Muscle of back (tissue), 13 donors: ENCODE data around the gene SPATA31D3. TPM values are rescaled to one million over a fixed set of nuclear protein-coding genes. Genes with fewer than 3 reads are reported as not detected.
"Not testable (repeated sequence)": the region's sequence is repeated elsewhere in the genome, so short reads cannot be mapped to it uniquely, and the experiment has no call there.

Source experiments
- DNase-seq, 3 donors: peaks; one replicate each; pipeline versions ENCODE4 v3.0.0 to v3.0.0-alpha.2; 2013
- long read RNA-seq, 9 donors: transcript quantifications; one replicate each; lab custom pipeline, GENCODE V29; 2026
- polyA plus RNA-seq, 10 donors: library from polyadenylated mRNA; unstranded; fragments of 120-200 nt; gene quantifications; one replicate each; pipeline ENCODE4 v1.2.1, GENCODE V29; 2013; ENCODE audit not compliant: insufficient read length in 10 of 10

The SPATA31D3 gene
- polyA plus RNA-seq, result not detected
- long read RNA-seq, donor 1, result 0 reads
- long read RNA-seq, donor 2, result 0 reads
- long read RNA-seq, donor 3, result 0 reads
- long read RNA-seq, donor 4, result 0 reads
- long read RNA-seq, donor 5, result 0 reads
- long read RNA-seq, donor 6, result 0 reads
- long read RNA-seq, donor 7, result 0 reads
- long read RNA-seq, donor 8, result 0 reads
- long read RNA-seq, donor 9, result 0 reads

DNA sequence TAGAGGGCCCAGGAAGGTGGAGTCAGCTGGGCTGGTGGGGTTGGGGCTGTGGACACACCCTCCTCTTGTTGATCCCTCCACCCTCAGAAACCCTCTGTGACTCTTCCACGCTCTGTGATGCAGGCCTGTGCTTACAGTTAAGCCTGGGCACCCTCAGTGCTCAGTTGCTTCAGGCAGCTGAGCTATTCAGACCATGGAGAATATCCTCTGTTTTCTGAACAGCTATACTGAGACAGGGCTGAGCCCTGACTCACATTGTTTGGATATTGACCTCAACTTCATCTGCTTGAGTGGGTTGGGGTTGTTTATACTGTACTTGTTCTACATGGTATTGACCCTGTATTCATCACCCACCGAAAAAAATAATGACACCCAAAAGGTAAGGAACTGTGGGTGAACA lies at the start of gene SPATA31D3:
TSS of gene SPATA31D3 (plus strand) at position 108 of the 400 bp plus-strand sequence. CDS start at position 194, 86 bp downstream.
- not testable (repeated sequence) for DNase-seq

DNA sequence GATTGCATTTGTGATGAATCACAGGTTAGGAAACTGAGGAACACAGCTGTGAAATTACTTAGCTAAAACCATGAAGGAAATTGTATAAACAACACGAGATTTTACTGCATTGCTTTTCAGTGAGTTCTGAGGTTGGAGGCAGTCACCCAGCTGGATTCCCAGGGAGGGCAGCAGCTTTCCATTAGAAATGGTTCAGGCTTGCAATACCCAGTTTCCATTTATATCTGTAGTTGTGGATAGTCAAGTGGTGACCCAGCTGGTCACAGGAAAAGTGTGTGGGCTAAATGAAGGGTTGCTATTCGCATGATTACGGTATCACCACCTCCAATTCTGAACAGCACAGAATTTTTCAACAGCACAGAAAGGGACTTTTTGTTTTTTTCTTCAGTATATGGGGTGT lies 49.4 kb upstream of the SPATA31D3 start:
- DNase-seq, result no peak

DNA sequence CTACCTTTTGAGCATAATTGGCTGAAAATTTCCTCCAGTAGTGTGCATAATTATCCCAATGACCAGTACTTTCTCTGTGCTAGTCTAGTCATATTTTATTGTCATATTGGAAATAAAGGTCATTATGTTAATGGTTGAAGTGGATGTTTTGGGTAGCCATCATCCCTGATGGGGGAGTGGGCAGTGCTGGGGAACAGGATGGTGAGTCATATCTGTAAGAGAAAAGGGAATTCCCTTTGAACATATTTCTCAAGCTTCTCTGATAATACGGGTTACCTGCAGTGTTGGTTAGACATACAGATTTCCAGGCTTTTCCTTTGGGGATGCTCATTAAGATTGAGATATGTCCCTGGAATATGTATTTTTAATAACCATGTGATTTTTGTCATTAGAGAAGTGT lies 48.4 kb upstream of the SPATA31D3 start:
- DNase-seq, result no peak

DNA sequence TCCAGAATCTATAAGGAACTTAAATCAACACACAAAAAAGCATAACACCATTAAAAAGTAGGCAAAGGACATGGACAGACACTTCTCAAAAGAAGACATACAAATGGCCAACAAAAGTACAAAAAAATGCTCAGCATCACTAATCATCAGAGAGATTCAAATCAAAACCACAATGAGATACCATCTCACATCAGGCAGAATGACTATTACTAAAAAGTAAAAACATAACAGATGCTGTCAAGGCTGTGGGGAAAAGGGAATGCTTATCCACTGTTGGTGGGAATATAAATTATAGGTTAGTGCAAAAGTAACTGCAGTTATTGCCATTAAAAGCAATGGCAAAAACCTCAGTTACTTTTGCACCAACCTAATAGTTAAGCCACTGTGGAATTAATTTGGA lies 47.2 kb upstream of the SPATA31D3 start:
- DNase-seq, result no peak

DNA sequence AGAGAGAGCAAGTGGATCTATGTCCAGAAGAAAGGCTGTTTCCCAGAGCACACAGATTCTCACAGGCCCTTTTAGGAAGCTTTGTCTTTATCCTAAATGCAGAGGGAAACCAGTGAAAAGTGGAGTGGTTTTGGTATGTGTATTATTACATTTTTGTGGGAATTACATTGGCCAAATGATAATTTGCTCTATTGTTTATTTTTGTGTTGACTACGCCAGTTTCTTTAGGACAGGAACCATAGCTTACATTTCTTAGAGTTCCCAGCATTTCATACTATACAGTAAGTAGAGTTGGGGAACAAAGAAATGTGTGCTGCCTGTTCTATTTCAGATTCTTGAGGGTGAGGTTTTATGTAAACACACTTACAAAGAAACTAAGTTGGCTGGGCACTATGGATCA lies 44.4 kb upstream of the SPATA31D3 start:
- DNase-seq, result no peak

DNA sequence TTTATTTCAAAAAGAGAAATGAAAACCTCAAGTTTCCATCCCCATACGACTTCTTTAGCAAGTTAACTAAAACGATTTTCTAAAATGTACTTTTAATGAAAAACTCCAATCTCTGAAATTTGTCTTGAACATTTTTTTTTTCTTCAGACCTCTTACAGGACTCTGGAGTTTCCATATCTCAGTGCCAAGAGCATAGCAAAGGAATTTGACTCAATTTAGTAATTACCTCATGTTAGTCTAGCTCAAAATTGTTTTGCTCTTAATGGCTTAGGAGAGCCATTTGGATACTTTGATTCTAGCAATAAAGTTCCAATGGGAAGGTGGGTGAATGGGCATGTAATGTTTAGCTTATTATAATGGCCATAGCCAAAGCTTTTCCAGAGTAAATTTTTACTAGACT lies 41.1 kb upstream of the SPATA31D3 start:
- peak; percentile 15 to 41 (median 34) for DNase-seq

- no peak for DNase-seq
Observed at GRCh38 chr9:81902626-81903025, 40.7 kb upstream of the SPATA31D3 start.

DNA sequence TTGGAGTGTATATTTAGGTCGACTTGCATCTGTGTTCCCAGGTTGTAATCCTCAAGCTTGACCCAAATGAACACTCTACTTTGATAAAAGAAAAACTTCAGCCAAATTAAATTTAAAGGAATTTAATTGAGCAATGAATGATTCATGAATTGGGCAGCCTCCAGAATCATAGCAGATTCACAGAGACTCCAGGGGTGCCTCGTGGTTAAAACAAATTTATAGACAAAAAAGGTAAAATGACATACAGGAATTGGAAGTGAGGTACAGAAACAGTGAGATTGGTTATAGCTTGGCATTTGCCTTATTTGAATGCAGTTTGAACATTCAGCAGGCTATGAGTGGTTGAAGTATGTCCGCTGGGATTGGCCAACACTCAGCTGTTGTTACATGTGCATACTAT lies 36.6 kb upstream of the SPATA31D3 start:
- peak in 1 of 3 donors; percentile 32 for DNase-seq

- DNase-seq, result no peak
Observed at GRCh38 chr9:81912135-81912534, 31.2 kb upstream of the SPATA31D3 start.

- no peak for DNase-seq
Observed at GRCh38 chr9:81915801-81916505, 27.3 kb upstream of the SPATA31D3 start.

DNA sequence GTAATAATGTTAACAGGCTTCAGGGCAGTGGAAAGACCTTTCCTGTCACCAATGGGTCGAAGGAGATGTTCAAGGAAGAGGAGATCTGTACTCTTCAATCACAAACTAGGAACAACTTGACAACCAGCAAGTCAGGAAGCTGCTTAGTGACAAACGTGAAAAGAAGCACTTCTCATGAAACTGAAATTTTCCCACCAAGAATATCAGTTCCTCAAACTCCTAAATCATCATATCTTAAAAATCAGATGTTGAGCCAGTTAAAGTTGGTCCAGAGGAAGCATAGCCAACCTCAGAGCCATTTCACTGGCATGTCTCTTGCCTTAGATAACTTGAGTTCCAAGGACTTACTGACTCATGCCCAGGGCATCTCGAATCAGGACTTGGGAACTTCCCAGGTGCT lies 24.8 kb upstream of the SPATA31D3 start:
- DNase-seq, result not testable (repeated sequence)

GRCh38 chr9:81928305-81928704 lies 15.0 kb upstream of the SPATA31D3 start, which contains the start of gene SPATA31D4:
TSS of gene SPATA31D4 (plus strand) at chr9:81928428. CDS start at chr9:81928514, 86 bp downstream.
- DNase-seq, result not testable (repeated sequence)

DNA sequence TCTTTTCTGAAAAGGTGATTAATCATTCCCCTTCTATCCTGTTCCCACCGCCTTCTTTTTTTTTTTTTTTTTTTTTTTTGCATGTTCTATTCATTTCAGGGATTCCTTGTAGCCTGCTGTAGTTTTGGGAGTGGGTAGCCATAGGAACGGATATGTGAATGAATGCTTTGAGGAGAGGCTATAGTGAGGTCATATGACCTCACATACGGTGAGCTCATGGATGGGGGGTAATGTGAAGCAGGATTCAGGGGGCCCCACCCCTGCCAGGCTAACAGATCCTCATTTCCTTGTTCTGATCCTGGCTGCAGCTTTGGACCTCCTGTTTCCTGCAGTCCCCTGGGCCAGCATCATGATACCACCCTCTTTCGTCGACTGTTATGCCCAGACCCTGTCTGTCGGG lies 13.2 kb upstream of the SPATA31D3 start:
- not testable (repeated sequence) for DNase-seq

DNA sequence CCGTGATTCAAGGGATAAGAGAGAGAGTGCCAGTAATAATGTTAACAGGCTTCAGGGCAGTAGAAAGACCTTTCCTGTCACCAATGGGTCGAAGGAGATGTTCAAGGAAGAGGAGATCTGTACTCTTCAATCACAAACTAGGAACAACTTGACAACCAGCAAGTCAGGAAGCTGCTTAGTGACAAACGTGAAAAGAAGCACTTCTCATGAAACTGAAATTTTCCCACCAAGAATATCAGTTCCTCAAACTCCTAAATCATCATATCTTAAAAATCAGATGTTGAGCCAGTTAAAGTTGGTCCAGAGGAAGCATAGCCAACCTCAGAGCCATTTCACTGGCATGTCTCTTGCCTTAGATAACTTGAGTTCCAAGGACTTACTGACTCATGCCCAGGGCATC lies 9.8 kb upstream of the SPATA31D3 start:
- not testable (repeated sequence) for DNase-seq

DNA sequence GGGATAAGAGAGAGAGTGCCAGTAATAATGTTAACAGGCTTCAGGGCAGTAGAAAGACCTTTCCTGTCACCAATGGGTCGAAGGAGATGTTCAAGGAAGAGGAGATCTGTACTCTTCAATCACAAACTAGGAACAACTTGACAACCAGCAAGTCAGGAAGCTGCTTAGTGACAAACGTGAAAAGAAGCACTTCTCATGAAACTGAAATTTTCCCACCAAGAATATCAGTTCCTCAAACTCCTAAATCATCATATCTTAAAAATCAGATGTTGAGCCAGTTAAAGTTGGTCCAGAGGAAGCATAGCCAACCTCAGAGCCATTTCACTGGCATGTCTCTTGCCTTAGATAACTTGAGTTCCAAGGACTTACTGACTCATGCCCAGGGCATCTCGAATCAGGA lies 5.3 kb downstream of the SPATA31D3 start:
- not testable (repeated sequence) for DNase-seq

- DNase-seq, result no peak
Observed at GRCh38 chr9:81953096-81953495, 9.8 kb downstream of the SPATA31D3 start.

DNA sequence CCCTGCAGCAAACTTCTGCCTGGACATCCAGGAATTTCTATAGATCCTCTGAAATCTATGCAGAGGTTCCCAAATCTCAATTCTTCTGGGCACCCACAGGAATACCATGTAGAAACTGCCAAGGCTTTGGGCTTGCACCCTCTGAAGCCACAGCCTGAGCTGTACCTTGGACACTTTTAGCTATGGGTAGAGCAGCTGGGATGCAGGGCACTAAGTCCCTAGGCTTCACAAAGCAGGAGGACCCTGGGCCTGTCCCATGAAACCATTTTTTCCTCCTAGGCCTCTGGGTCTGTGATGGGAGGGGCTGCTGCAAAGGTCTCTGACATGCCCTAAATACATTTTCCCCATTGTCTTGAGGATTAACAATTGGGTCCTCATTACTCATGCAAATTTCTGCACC lies 12.3 kb downstream of the SPATA31D3 start:
- DNase-seq, result no peak

DNA sequence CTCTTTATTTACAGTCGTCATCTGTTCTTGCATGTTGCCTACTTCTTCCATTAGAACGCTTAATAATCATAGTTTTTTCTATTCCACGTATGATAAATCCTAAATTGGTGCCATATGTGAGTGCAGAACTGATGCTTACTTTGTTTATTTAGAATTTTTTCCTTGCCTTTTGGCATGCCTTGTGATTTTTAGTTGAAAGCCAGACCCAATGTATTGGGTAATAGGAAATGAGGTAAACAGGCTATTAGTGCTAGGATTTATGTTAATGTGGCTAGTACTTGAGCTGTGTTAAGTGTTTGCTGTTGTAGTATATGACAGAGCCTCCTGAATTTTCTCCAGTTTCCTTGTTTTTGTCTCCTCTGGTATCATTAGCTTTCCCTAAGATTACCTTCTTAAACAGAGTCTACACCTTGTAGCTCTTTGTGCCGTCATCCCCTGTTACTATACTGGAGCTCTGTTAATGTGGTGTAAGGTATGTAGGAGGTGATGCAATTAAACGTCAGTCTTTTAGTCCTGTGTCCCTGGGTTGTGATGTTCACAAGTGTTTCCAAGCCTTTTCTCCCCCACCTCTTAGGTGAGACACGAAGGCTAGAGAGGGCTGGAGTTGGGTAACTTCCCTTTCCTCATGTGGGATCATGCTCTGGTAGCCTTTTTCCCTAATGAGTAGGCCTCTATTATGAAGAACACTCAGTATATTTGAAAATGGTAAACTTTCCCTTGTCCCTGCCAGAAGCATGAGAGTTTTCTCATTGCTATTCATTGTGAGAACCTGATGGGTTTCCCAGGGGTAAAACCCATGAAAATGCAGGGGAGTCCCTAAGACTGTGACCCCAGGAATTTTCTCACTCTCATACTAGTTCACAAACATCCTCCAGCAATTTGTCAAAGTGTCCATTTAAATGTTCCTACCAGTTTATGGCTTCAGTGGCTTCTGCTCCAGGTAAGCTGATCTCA lies 21.2 kb downstream of the SPATA31D3 start:
- no peak for DNase-seq

- no peak for DNase-seq
Observed at GRCh38 chr9:81968026-81968425, 24.7 kb downstream of the SPATA31D3 start.

DNA sequence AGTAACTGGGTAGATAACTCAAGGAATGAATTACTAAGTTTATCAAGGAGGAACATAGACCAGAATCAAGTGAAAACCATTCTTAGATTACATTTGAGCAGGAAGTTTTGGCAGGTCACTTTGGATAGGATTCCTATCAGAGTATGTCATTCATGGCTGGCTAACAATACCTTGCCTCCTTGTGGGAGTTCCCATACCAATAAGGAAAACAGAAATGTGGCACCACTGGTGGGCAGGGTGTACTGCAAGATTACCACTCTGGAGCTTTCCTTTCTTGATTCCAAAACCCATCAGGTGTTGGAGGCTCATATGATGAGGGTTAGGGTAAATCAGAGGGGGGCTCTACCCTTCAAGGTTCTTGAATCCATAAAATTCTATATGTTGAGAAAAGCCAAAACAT lies 26.7 kb downstream of the SPATA31D3 start:
- DNase-seq, result no peak

DNA sequence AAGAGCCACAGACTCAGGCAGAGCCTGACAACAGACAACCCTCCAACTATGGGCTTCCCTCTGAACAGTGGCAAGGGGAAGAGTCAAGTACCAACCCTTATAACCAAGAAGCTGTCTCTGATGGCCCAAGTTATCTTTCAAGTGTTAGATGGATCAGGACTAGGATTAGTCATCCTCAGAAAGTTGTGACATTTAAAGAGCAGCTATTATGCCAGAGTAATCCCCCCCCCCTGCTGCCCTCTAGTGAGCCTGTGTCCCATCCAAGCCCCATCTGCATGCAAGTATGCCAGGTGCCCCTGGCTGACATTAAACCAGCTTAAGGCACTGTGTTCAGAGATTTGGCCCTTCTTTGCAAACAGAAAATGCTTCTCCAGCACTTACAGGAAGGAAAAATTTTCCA lies 28.4 kb downstream of the SPATA31D3 start:
- no peak for DNase-seq

DNA sequence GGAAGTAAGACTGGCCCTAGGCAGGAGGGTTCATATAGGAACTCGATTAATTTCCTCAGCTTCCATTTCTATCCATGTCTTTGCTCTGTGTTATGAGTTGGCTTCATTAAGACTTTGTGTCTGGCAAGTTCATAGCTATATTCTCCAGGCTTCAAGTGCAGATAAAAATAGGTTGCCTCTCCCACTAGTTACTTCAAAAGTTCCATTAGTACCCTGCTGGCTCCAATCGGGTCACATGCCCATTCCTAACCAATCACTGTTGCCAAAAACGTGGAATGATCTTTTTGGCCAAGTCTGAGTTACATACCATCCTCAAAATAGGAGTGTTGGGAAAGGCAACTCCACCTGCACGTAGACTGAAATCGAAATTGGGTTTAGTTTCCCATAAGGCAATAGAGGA lies 31.5 kb downstream of the SPATA31D3 start:
- DNase-seq, result no peak
